ENCODE data around the gene MCOLN1. TPM values are rescaled to one million over a fixed set of nuclear protein-coding genes. Genes with fewer than 3 reads are reported as not detected.

Gene MCOLN1
- total RNA-seq, 1 experiment from 2014 or later = 15.7 TPM

- Histone ChIP-seq H3K4me2 (ENCODE audit: insufficient read depth, insufficient read length, low read length) (no peak overlapping the region), H3T11ph (ENCODE audit: low read length) (no peak overlapping the region), H2AFZ (ENCODE audit: low read length) (no peak overlapping the region), H3K9me3 (ENCODE audit: control insufficient read depth, low read depth, low read length) (no peaks in the 10 kb centered on the region), H2AK5ac (ENCODE audit: insufficient read length, low read length) (no peak overlapping the region), H2BK120ac (ENCODE audit: low read depth, low read length, poor library complexity, severe bottlenecking) (no peak overlapping the region), H4K8ac (replicated peaks; ENCODE audit: insufficient read length, low read depth, low read length) (no peak overlapping the region), H4K91ac (ENCODE audit: insufficient read length, low read depth, low read length) (no peak overlapping the region), H4K5ac (ENCODE audit: insufficient read length, low read depth, low read length) (no peak overlapping the region), H4K20me1 (ENCODE audit: control insufficient read depth, insufficient read depth, insufficient read length) (no peaks in the 10 kb centered on the region), H3K14ac (ENCODE audit: insufficient read depth, low read length) (no peak overlapping the region), H2BK15ac (ENCODE audit: low read depth, low read length) (no peak overlapping the region), H3K9ac (ENCODE audit: extremely low read depth, insufficient read length, low read length) (no peak overlapping the region), H3K27ac (ENCODE audit: insufficient read length, low read depth, low read length) (no peak overlapping the region), H2BK20ac (ENCODE audit: low read depth, low read length, poor library complexity, severe bottlenecking) (no peak overlapping the region), H2BK12ac (ENCODE audit: insufficient read length, low read depth, low read length) (no peak overlapping the region), H3K23me2 (ENCODE audit: insufficient read length, low read depth, low read length, poor library complexity, severe bottlenecking) (peaks cover 6% of the 10 kb centered on the region), H3K23ac (ENCODE audit: insufficient read length, low read depth, low read length) (no peak overlapping the region), H3K4me1 (ENCODE audit: insufficient read depth, low read length) (peaks cover 2% of the 10 kb centered on the region; the same call in 1 of the 2 replicates), H3K79me2 (ENCODE audit: insufficient read depth, low read length) (no peaks in the 10 kb centered on the region), H3K56ac (ENCODE audit: insufficient read length, low read depth, low read length) (no peak overlapping the region), H3K4ac (ENCODE audit: low read depth, low read length) (no peak overlapping the region), H3K79me1 (ENCODE audit: insufficient read depth, low read depth, low read length, poor library complexity, severe bottlenecking) (no peaks in the 10 kb centered on the region), H2BK5ac (ENCODE audit: insufficient read length, low read length) (no peak overlapping the region), H3K18ac (ENCODE audit: insufficient read length, low read depth, low read length) (no peak overlapping the region), H3K27me3 (ENCODE audit: insufficient read depth, low read length) (no peaks in the 10 kb centered on the region)
- Mint-ChIP-seq H3K36me3 (ENCODE audit: insufficient read depth in 1 of 3, low read depth in 3 of 3) (peaks cover 4 to 25% (median 24%) of the 10 kb centered on the region in 3 experiments; a peak in 6 of 7 replicates), H3K9me3 (no peaks in the 10 kb centered on the region), H3K4me1 (peaks cover 0 to 2% of the 10 kb centered on the region in 2 experiments; a peak in 1 of 4 replicates), H3K27me3 (ENCODE audit: low read depth) (no peaks in the 10 kb centered on the region), H3K27ac (no peak overlapping the region), H3K4me3 (no peak overlapping the region; a peak in 1 of 5 replicates)
- no peak for TF ChIP-seq CTCF (conservative IDR thresholded peaks at IDR 0.05)
- no peak for DNase-seq
- WGBS (ENCODE audit: extremely low coverage, insufficient read length, low lambda C conversion rate) = no CpG with 5 or more reads among the region's 33 CpGs
Measured at GRCh38 chr19:7529610-7530490, 7.4 kb downstream of the MCOLN1 start.

Measured in H9 (cell line).